HG02840 (cell line): ENCODE results near the gene PRR33.
"Not testable (repeated sequence)": the region's sequence is repeated elsewhere in the genome, so short reads cannot be mapped to it uniquely, and the experiment has no call there.

Experiments used
- ATAC-seq: cut with Tn5 transposase; IDR thresholded peaks from one replicate; pipeline ENCODE4 v1.9.1; 2021; ENCODE audit warnings: mild to moderate bottlenecking, moderate library complexity, moderate number of reproducible peaks; ENCODE audit not compliant: unreplicated experiment, low FRiP score

Gene PRR33

DNA sequence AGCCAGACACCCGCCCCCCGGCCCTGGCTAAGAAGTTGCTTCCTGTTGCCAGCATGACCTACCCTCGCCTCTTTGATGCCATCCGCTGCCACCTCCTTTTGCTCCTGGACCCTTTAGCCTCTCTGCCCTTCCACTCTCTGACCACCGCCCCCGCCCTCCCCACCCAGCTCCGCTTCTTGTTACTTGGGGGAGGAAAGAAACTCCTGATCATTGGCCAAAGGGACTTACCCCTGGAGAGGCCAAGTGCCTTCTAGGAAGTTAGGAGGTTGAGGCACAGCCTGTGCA, at the start of gene PRR33:
Gene PRR33, minus strand, starts transcription at position 65 of the 285 bp plus-strand sequence. CDS start 1,311 bp downstream, outside the sequence.
- no peak for ATAC-seq

DNA sequence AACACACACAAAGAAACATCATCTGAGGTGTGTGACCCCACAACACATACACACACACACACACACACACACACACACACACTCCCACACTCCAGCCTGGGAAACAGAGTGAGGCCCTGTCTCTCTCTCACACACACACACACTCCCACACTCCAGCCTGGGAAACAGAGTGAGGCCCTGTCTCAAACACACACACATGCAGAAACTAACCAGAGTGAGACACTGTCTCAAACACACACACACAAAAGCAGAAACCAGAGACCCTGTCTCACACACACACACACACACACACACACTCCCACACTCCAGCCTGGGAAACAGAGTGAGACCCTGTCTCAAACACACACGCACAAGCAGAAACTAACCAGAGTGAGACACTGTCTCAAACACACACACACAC, 48.1 kb upstream of the PRR33 start:
- ATAC-seq: not testable (repeated sequence)

DNA sequence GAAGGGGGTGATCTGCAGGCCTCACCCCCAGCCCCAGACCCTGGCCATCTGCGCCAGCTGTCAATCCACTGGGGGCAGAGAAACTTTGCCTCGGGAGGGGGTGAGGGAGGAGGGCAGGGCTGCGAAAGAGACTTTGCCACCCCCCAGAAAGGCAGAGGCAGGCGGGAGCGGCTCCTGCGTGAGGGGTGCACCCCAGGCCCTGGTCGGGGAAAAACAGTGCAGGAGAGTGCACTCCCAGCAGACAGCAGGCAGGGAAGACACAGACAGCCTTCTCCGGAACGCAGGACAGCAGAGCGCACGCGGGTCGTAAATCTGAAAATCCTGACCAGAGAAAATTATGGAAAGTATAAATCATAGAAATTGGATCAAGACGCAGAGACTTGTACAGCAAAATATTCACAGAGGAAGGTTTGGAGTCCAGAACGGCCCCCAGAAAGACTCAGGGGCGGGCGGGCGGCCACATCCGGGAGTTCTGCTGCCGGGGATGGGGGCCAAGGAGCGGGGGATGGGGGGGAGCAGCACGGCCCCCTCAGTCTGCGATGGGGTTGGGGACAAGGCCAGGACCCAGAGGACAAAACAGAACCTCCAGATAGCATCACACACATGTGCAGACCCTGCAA, 47.4 kb upstream of the PRR33 start:
- no peak for ATAC-seq

DNA sequence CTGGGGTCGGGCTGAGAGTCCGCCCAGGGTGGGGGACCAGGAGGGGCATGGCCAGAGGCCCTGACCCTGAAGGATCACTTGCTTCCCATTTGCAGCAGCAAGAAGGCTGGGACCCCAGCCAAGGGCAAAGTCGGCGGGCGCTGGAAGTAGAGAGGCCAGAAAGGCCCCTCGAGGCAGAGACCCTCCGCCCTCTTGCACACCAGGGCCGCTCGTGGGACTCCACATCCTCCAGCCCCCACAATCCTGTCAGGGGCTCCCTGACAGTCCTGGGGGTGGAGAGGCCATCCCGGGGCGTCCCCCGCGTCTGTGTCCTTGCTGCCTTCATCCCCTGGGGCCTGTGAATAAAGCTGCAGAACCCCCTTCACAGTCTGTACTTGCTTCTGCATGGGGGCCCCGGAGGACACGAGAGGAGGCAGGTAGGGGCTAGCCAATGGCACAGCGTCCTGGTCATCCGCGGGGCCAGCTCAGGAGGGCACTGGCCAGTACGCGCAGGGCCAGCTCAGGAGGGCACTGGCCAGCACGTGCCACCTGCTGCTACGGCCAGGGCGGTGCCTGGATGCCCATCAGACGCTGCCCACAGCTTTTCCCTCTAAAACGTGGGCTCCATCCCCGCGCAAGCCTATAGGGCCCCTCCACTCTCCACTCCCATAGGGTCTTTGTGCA, 46.8 kb upstream of the PRR33 start:
- no peak for ATAC-seq

DNA sequence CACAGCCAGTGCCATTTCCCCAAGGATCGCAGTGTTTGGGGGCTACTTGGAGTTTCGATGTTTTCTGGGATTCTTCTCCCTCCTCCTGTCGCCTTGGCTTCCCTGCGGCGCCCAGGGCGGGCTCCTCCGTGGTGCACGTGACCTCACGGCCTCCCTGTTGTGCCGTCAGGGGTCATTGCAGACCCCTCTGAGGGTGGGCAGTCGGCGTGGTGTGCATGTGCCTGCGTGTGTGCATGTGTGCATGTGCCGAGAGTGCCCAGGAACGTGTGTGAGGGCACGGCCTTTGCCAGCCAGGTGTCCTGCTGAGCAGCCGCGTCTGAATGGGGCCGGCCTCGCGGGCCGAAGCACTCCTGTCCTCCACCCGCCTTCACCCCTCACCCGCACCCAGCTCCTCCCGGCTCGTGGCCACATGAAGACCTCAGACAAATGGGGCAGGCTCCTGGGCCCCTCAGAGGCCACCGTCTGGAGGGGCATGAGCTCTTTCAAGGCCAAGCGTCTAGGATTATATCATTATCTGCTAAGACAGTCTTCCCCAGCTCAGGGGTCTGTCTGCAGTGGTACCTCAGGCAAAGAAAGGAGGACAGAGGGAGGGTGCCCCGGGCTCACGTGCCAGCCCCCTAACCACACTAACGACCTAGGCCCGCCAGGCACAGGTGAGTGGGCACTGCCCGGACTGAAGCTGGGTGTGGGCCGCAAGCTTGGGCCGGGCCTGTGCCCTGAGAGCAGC, 46.1 kb upstream of the PRR33 start:
- ATAC-seq: no peak

DNA sequence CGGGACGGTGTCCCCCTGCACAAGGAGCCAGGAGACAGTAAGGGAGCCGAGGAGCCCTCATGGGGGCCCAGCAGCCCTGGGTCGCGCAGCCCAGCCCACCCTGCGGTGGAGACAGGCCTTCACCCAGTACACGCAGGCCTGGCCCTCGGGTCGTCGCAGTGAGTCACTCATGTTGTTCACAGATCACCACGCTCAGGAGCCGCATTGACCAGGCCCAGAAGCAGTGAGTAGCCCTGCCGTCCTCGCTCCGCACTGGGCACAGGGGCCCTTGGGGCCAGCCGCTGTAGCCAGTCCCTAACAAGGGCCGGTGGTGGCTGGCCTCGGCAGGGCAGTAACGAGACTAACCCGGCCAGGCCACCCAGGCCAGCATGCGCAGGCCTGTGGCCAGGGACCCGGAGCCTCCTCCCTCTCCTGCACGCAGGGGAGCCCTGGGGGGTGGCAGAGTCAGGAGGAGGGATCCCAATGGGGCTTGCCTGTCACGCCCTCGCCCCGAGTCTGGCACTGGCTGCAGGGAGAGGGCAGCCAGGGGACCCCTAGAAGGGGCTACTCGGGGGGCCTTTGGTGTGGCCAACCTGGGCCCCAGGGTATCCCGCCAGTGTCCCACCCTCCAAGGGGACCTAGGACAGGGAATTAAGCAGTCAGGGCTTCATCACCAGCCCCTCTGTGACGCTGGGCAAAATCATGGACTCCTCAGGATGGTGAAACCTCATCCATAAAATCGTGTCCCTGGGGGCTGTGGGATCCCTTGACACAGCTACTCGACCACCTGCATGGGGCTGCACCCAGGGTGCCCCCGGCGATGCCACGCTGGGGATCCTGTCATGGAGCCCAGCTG, 45.3 kb upstream of the PRR33 start:
- ATAC-seq: no peak

DNA sequence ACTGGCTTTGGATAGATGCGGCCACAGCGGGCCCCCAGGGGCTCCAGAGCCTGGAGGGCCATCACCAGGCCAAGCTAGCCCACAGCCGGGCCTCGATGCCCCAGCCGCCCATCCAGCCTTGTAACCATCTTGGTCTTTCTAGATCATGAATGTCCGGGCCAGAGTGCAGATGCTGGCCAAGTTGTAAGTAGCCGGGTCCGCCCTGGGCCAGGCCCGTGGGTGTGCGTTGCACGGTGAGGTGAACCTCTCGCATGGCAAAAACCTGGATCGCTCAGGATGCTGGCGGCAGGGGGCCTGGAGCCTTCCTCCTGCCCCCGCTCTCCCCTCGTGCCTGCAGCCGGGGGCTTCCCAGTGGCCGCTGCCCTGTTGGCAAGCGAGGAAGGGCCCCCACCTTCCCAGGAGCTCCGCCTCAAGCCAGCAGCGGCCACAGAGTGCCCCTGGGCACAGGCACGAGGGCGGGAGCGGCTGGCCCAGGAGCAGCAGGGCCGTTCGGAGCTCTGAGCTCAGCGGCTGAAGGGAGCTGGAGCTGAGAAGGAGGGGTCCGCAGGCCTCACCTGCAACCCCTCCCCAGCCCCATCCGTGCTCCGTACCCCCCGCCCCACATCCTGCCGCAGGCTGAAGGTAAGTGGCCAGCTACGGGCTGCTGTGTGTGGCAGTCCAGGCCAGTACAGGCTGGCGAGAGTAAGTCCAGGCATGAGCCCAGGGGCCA, 44.5 kb upstream of the PRR33 start:
- no peak for ATAC-seq

DNA sequence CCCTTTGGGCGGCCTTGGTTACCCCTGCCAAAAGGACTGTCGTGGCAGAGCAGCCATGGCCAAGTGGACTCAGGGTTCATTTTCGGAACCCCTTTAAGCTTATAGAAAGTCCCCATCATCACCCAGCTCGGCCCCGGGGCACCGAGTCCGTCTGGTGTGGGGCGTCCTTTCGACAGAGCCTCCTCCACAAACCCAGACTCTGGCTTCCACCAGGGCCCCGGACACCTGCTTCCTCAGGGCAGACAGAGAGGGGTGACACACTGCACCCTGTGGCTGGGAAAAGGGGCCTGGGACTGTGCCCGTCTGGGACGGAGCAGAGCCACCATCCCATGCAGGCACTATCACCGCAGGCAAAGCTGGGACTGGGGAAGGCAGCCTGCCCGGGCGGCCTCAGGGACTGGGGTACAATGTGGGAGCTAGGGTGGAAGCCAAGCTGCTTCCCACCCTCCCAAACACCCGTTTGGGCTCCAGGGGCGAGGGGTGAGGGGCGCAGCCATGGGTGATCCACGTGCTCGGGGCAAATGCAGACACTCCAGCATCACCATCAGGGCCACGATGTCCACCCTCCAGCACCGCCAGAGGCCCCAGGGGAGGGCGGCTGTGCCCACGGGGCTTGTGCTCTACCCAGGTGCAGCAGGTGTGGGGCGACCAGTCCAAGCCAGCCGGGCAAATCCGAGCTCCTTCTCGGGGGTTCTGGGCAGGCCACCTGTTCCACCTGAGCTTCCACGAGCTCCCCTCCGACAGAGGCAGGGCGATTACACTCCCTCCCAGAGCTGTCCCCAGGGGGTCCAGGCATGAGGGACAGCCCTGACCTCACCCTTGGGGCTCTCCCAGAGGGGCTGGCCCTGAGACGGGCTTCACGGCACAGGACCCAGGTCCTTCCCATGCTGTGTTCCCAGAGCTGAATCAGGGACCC, 43.7 kb upstream of the PRR33 start:
- ATAC-seq: no peak

DNA sequence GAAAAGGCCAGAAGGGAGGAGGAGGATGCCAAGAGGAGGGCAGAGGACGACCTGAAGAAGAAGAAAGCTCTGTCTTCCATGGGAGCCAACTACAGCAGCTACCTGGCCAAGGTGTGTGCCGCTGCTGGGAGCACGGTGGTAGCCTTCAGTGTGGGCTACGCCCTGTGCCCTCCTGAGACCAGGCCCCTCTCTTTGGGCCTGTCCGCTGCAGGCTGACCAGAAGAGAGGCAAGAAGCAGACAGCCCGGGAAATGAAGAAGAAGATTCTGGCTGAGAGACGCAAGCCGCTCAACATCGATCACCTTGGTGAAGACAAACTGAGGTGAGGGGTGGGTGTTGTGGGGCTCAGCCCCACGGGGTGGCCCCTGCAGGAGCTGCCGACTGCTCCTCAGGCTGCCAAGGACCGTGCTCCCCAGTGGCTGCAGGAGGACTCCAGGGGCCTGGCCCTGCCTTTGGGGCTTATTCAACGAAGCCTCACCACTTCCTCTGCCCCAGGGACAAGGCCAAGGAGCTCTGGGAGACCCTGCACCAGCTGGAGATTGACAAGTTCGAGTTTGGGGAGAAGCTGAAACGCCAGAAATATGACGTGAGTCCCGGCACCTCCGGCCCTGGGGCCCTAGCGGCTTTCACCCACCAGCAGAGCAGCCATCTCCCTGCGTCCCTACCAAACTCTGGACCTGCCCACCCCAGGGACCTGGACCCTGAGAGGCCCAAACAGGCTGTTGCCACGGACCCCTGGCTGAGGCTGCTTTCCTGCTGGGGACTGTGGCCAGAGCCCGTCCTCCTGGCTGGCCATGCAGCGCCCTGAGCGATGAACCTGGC, 42.9 kb upstream of the PRR33 start:
- no peak for ATAC-seq

DNA sequence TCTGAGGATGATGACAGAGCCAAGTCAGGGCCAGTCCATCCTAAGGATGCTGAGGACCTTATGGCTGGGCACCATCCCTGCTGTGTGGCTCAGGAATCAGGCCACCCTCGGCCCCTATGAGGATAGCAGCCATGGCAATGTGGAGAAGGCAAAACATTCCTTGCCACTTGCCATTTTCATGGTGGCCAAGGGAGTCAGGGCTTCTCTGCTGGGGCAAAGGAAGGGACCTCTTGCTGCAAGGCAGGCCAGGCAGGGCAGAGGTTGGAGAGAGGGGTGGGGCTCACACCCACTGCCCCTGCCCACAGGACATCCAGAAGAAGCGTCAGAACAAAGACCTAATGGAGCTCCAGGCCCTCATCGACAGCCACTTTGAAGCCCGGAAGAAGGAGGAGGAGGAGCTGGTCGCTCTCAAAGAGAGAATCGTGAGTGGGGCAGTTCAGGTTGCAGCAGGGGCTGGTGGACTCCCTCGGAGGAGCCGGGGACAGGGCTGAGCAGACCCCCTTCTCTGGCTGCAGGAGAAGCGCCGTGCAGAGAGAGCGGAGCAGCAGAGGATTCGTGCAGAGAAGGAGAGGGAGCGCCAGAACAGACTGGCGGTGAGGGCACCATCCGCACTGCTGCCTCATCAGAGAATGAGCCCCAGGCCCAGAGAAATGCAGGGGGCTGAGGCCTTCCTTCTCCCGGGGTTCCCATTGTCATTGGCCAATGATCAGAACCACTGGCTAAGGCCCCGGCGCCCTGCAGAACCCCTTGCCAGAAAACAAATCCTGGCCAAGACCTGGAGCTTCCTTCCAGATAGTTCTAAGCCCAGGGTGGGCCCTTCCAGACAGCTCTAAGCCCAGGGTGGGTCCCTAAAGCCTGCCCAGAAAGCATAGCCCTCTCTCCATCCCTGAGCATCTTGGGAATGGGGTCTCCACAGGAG, 42.0 kb upstream of the PRR33 start:
- no peak for ATAC-seq

DNA sequence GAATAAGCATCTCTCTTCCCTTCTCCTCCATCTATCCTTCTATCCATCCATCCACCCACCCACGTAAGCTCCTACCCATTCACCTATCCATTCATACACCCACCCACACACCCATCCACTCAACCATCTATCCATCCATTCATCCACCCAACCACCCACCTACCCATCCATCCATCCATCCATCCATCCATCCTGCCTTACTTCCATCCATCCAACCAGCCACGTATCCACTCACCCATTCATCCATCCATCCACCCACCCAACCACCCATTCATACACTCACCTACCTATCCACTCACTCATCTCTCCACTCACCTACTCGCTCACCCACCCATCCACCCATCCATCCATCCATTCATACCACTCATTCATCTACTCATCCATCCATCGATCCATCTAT, 41.0 kb upstream of the PRR33 start:
- no peak for ATAC-seq

DNA sequence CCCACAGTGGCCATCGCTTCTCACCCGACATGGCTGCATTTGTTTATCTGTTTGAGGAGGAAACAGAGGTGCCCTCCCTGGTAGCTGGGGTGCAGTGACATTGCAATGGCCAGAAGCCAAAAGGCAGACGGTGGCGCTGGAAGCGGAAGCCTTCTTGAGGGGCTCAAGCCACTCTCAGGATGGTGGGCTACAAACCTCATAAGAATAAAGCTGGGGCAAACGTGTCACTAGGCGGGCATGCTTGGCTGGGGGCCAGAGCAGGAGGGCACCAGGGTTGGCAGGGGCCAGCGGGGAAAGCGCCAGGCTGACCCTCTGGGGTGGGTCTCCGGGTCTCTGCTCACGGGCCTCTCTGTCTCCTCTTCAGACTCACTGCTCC, 40.4 kb upstream of the PRR33 start:
- ATAC-seq: no peak

DNA sequence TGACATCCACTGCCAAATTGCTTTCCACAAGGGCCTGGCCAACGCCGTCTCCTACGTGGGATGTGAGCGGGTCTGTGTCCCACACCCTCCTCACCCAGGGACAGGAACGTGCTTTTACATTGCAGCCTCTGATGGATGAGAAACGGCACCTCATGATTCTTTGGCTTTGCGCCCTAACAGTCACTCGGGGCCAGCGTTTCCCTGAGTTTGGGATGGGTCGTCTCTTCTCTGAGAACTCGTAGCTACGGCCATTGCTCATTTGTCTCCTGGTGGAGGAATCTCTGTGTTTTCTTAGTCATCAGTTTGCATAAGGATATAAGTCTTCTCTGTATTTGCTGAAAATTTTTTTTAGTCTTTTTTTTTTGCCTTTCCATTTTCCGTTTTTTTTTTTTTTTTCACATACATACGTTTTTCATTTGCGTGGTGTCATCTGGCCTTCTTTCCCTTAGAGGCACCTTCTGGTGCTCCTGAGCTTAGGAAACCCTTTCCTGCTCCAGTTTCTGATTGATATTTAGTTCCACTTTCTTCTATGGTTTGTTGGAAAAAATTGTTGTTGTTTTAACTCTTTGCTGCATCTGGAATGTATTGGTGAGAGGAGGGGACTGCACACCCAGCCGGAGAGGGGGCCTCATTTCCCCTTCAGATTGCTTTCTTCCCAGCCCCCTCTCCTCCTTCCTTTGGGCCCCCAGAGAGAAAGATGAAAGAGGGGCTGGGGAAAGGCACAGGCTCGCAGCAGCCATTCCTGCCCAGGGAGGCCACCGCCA, 39.8 kb upstream of the PRR33 start:
- ATAC-seq: no peak

DNA sequence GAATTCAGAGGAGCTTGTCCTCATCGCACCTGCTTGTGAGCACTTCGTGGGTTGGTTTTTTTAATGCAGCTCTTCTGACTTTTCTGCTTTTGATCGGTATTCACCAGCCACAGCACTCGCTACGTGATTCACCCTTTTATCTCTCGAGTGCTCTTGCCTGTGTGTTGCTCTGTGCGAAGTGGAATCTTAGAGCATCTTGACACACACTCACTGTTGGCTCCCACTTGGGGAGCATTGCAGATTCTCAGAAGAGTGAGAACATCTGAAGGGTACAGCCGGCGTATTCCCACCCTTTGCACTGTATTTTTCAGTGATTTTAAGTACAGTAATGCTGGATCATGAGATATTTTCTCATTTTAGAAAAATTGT, 38.8 kb upstream of the PRR33 start:
- ATAC-seq: no peak

DNA sequence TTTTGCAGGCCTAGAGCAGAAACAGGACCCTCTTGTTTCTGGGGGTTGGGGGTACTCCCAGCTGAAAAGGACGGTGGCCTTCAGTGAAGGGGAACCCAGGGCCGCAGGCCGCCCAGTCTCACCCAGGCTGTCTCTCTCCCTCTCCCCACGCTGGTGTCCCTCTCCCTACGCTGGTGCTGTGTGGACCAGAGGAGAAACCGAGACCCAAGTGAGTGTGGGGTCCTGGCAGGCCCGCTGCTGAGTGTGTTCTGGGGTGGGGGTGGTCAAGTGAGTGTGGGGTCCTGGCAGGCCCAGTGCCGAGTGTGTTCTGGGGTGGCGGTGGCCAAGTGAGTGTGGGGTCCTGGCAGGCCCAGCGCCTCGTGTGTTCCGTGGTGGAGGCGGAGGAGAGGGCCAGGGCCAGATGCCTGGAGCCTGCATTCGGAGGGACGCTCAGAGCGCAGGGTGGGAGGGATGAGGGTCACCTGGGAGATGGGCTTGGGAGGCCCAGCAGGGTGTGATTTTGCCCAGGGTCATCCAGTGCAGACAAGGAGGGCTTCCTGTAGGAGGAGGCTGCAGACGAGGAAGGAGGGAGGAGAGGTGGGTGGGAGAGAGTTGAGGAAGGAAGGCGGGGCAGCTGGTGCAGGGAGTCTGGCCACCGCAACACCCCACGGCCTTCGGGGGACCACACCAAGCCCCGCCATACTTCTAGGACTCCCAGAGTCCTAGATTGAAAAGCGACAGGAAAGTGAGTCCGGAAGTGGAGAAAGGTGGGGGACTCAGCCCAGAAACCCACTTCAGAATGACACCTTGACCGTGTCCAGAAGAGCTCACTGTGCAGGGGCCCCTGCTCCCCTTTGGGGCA, 38.1 kb upstream of the PRR33 start:
- ATAC-seq: no peak

DNA sequence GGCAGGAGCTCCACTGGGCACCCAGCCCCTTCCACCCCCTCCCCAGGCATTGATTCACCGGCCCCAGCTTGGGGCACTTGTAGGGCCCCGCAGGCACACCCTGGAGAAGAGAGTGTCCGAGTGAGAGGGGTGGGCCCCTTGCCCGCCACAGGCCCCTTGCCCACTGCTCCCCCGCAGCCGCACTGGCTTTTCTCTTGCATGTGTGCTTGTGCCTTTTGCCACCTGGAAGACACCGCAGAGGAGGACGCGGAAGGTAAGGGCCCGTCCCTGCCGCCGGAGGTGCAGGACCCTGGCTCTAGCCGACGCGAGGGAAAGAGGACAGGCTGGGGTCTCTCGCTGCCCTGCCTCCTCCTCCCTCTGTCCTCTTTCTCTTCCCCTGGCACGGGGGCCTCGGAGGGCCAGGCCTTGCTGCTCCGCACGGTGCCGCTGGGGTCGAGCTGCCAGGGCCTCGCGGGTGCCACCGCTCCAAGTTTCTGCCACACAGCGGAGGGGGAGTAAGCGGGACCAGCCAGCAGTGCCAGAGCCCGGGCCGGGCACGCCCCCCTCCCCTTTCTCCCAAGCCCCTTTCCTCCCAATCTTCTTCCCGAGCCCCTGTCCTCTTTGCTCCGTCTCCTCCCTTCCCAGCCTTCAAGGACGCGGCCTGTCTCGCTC, 37.3 kb upstream of the PRR33 start:
- no peak for ATAC-seq
